ENCODE measurements around the gene DAPP1.

DAPP1 gene

DNA sequence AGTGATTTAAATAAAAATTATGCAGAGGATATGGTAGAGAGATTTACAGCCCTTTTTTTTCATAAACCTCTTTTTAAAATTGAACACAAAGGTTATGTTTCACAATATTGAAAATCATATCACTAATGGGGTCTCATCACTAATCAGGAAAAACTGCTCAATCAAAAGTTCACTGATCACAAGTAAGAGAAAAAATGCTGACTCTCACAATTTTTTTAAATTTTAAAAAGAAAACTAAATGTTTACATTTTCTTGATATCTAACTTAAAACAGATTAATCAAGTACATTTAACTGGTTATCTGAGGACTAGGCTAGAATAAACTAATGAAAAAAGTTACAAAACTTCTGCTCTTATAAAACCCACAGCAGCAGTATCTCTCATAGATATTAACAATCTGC, 69.1 kb downstream of the DAPP1 start:
- no peak for ATAC-seq
- no peak for TF ChIP-seq ESRRG (CRISPR knock-in tag; IDR thresholded peaks at IDR 0.05)

- no peak for ATAC-seq
- TF ChIP-seq, protein P1, sequence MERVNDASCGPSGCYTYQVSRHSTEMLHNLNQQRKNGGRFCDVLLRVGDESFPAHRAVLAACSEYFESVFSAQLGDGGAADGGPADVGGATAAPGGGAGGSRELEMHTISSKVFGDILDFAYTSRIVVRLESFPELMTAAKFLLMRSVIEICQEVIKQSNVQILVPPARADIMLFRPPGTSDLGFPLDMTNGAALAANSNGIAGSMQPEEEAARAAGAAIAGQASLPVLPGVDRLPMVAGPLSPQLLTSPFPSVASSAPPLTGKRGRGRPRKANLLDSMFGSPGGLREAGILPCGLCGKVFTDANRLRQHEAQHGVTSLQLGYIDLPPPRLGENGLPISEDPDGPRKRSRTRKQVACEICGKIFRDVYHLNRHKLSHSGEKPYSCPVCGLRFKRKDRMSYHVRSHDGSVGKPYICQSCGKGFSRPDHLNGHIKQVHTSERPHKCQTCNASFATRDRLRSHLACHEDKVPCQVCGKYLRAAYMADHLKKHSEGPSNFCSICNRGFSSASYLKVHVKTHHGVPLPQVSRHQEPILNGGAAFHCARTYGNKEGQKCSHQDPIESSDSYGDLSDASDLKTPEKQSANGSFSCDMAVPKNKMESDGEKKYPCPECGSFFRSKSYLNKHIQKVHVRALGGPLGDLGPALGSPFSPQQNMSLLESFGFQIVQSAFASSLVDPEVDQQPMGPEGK (CRISPR knock-in tag; IDR thresholded peaks at IDR 0.05; ENCODE audit: borderline replicate concordance), result no peak
- TF ChIP-seq POU6F1 (CRISPR knock-in tag; IDR thresholded peaks at IDR 0.05; ENCODE audit: borderline replicate concordance, low read depth) (no peak), ISL1 (CRISPR knock-in tag; IDR thresholded peaks at IDR 0.05) (no peak), PPARA (CRISPR knock-in tag; IDR thresholded peaks at IDR 0.05; ENCODE audit: borderline replicate concordance) (no peak), GLIS3 (CRISPR knock-in tag; IDR thresholded peaks at IDR 0.05) (no peak)
Observed at GRCh38 chr4:99886146-99886545, 69.5 kb downstream of the DAPP1 start.

- ATAC-seq, result no peak
- TF ChIP-seq, protein P1 (CRISPR knock-in tag; IDR thresholded peaks at IDR 0.05; ENCODE audit: borderline replicate concordance), result no peak
- TF ChIP-seq PPARA (CRISPR knock-in tag; IDR thresholded peaks at IDR 0.05; ENCODE audit: borderline replicate concordance) (no peak), TCF4 (CRISPR knock-in tag; IDR thresholded peaks at IDR 0.05; ENCODE audit: borderline replicate concordance) (no peak), ZC3H10 (CRISPR knock-in tag; IDR thresholded peaks at IDR 0.05) (no peak), OSR1 (CRISPR knock-in tag; IDR thresholded peaks at IDR 0.05) (no peak), CREB5 (CRISPR knock-in tag; IDR thresholded peaks at IDR 0.05; ENCODE audit: low read depth) (no peak), SNAI2 (CRISPR knock-in tag; IDR thresholded peaks at IDR 0.05) (no peak), ISL1 (CRISPR knock-in tag; IDR thresholded peaks at IDR 0.05) (no peak), ZFP30 (CRISPR knock-in tag; IDR thresholded peaks at IDR 0.05) (no peak), BACH2 (CRISPR knock-in tag; IDR thresholded peaks at IDR 0.05; ENCODE audit: borderline replicate concordance) (no peak), TSHZ2 (CRISPR knock-in tag; IDR thresholded peaks at IDR 0.05) (no peak), RARB (CRISPR knock-in tag; IDR thresholded peaks at IDR 0.05) (no peak), ARNTL (CRISPR knock-in tag; IDR thresholded peaks at IDR 0.05; ENCODE audit: borderline replicate concordance, low read depth) (no peak), TOX (CRISPR knock-in tag; IDR thresholded peaks at IDR 0.05; ENCODE audit: borderline replicate concordance) (no peak), POU6F1 (CRISPR knock-in tag; IDR thresholded peaks at IDR 0.05; ENCODE audit: borderline replicate concordance, low read depth) (no peak)
- TF ChIP-seq, protein P2, sequence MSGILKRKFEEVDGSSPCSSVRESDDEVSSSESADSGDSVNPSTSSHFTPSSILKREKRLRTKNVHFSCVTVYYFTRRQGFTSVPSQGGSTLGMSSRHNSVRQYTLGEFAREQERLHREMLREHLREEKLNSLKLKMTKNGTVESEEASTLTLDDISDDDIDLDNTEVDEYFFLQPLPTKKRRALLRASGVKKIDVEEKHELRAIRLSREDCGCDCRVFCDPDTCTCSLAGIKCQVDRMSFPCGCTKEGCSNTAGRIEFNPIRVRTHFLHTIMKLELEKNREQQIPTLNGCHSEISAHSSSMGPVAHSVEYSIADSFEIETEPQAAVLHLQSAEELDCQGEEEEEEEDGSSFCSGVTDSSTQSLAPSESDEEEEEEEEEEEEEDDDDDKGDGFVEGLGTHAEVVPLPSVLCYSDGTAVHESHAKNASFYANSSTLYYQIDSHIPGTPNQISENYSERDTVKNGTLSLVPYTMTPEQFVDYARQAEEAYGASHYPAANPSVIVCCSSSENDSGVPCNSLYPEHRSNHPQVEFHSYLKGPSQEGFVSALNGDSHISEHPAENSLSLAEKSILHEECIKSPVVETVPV (CRISPR knock-in tag; IDR thresholded peaks at IDR 0.05), result no peak
Observed at GRCh38 chr4:99887837-99888236, 71.2 kb downstream of the DAPP1 start.
